ENCODE measurements around the gene TMEM52B. TPM values are rescaled to one million over a fixed set of nuclear protein-coding genes. Genes with fewer than 3 reads are reported as not detected.
A peak's percentile ranks its signal among the peaks of the same experiment; 100 is the strongest.

Gene TMEM52B
- total RNA-seq, 6 experiments from 2014 or later, result 0.06 TPM; not detected in 4

GRCh38 chr12:10235761-10236631 is 57.2 kb downstream of the TMEM52B start:
- Histone ChIP-seq H3K4me1 (no peaks in the 10 kb centered on the region), H3K4me3 (no peak overlapping the region), H3K27me3 (no peaks in the 10 kb centered on the region), H3K36me3 (no peaks in the 10 kb centered on the region), H3K27ac (no peak overlapping the region), H3K9me3 (no peaks in the 10 kb centered on the region)
- DNase-seq (no peak), ATAC-seq (peak; percentile 87 to 88 (median 88))
- 31% methylated on average over 4 of the region's 4 CpGs for WGBS (ENCODE audit: insufficient coverage, low coverage, low lambda C conversion rate, missing lambda C conversion rate)
- intact Hi-C loops (cut with DNase I), result loop anchor here in 1 of 2 donors (10.0 kb wide), 1 partner anchor 329 kb away; no protein-coding TSS in a partner anchor
- no peak for TF ChIP-seq POLR2A (IDR thresholded peaks at IDR 0.05)
- TF ChIP-seq, protein P1, sequence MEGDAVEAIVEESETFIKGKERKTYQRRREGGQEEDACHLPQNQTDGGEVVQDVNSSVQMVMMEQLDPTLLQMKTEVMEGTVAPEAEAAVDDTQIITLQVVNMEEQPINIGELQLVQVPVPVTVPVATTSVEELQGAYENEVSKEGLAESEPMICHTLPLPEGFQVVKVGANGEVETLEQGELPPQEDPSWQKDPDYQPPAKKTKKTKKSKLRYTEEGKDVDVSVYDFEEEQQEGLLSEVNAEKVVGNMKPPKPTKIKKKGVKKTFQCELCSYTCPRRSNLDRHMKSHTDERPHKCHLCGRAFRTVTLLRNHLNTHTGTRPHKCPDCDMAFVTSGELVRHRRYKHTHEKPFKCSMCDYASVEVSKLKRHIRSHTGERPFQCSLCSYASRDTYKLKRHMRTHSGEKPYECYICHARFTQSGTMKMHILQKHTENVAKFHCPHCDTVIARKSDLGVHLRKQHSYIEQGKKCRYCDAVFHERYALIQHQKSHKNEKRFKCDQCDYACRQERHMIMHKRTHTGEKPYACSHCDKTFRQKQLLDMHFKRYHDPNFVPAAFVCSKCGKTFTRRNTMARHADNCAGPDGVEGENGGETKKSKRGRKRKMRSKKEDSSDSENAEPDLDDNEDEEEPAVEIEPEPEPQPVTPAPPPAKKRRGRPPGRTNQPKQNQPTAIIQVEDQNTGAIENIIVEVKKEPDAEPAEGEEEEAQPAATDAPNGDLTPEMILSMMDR (IDR thresholded peaks at IDR 0.05), result peak; percentile 82 to 90 (median 88)

DNA sequence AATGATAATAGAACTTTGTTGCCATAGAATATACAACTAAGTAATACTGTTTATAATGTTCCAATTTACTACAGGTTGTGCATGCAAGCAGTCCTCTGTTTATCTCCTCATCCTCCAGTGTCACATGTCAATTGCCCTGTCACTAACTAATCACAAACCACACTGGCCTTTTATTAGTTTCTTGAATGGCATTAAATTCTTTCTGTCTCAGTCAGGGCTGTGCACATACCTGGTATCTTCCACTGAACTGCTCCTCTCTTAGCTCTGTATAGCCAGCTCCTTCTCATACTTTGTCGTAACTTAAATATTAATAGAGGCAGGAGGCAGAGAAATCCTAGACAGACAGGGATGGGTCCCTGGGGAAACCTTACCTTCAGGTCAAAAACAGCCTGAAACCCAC is 57.9 kb downstream of the TMEM52B start:
- intact Hi-C loops (cut with DNase I), result loop anchor here in 1 of 2 donors (10.0 kb wide), 1 partner anchor 328 kb away; no protein-coding TSS in a partner anchor
- ATAC-seq, result no peak
- DNase-seq, result no peak
- Histone ChIP-seq H3K27me3 (no peaks in the 10 kb centered on the region), H3K27ac (no peak overlapping the region), H3K4me3 (no peak overlapping the region), H3K9me3 (no peaks in the 10 kb centered on the region), H3K4me1 (no peaks in the 10 kb centered on the region), H3K36me3 (no peaks in the 10 kb centered on the region)
- no peak for TF ChIP-seq POLR2A (IDR thresholded peaks at IDR 0.05)
- TF ChIP-seq, protein P1 (IDR thresholded peaks at IDR 0.05), result no peak
- 100% methylated on average over 1 of the region's 1 CpG for WGBS (ENCODE audit: insufficient coverage, low coverage, low lambda C conversion rate, missing lambda C conversion rate)

DNA sequence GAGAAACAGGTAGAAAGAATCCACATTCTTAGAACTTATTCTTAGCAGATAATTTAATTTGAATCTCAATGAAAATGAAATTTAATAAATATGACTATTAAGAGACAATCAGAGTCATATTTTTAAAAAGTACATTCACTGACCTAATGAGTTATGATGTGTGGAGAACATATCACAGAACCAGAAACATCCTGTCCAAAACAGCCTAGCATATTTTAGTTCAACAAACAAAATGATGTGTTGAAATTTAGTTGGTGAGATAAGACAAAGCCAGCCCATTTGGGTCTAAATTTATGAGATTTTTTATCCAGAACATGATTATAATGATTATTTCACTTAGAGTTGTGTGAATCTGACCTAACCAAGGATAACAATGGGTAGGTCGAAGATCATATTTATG is 59.7 kb downstream of the TMEM52B start:
- intact Hi-C loops (cut with DNase I), result loop anchor here in 1 of 2 donors (10.0 kb wide), 1 partner anchor 326 kb away; no protein-coding TSS in a partner anchor
- 86% methylated on average over 1 of the region's 1 CpG for WGBS (ENCODE audit: insufficient coverage, low coverage, low lambda C conversion rate, missing lambda C conversion rate)
- no peaks in the 10 kb centered on the region for H3K36me3 ChIP-seq

DNA sequence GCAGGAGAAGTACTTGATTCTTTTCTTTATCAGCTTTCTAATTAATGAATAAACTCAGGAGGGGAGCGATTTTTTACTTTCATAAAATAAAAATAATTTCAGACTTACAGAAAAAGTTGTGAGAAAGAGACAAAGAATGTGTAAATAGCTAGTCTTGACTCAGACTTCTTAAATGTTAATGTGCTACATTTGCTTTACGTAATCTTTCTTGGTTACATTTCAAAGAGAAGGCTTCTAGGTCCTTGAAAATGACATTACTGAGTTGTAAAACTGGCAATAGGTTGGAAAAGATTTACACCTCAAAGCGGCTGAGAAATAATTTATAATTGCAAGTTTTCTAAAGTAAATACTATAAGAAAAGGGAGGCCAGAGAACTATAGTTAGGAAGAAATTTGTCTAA is 62.5 kb downstream of the TMEM52B start:
- Histone ChIP-seq H3K9me3 (no peaks in the 10 kb centered on the region), H3K4me1 (no peaks in the 10 kb centered on the region), H3K36me3 (no peaks in the 10 kb centered on the region), H3K27ac (no peak overlapping the region), H3K4me3 (no peak overlapping the region), H3K27me3 (no peaks in the 10 kb centered on the region)
- 49% methylated on average over 3 of the region's 3 CpGs for WGBS (ENCODE audit: insufficient coverage, low coverage, low lambda C conversion rate, missing lambda C conversion rate)
- DNase-seq (no peak), ATAC-seq (no peak)
- TF ChIP-seq, protein P1 (IDR thresholded peaks at IDR 0.05), result no peak
- no peak for TF ChIP-seq POLR2A (IDR thresholded peaks at IDR 0.05)
- intact Hi-C loops (cut with DNase I), result no loop called here

More for the DNA sequence above, 59.7 kb downstream of the TMEM52B start:
- no peak for ATAC-seq
- TF ChIP-seq, protein P1 (IDR thresholded peaks at IDR 0.05), result no peak
- TF ChIP-seq POLR2A (IDR thresholded peaks at IDR 0.05), result no peak
- Histone ChIP-seq H3K9me3 (no peaks in the 10 kb centered on the region), H3K4me3 (no peak overlapping the region), H3K27me3 (no peaks in the 10 kb centered on the region), H3K4me1 (no peaks in the 10 kb centered on the region), H3K27ac (no peak overlapping the region)
- no peak for DNase-seq

Other genes starting within 250 kb of the TMEM52B start
- not detected for gene CLEC2A, start 246.7 kb upstream of the TMEM52B start, total RNA-seq
- 1 to 10 TPM in 2 of 6 experiments, under 1 TPM in 4; 0.22 to 2.9 (median 0.99) TPM for gene CLEC12A, start 207.6 kb upstream of the TMEM52B start, total RNA-seq
- 10 to 100 TPM in 3 of 6 experiments, 1 to 10 TPM in 3; 6.8 to 23.5 (median 9.7) TPM for gene CLEC1B, start 179.9 kb upstream of the TMEM52B start, total RNA-seq
- not detected for gene CLEC12B, start 168.4 kb upstream of the TMEM52B start, total RNA-seq
- not detected for gene CLEC9A, start 148.3 kb upstream of the TMEM52B start, total RNA-seq
- gene CLEC1A, start 80.0 kb upstream of the TMEM52B start, total RNA-seq, result 1 to 10 TPM in 2 of 6 experiments, under 1 TPM in 4; 0.49 to 2.5 (median 0.71) TPM
- gene CLEC7A, start 48.8 kb upstream of the TMEM52B start, total RNA-seq, result 1 to 10 TPM; 1.6 to 9.5 (median 3.8) TPM
- gene OLR1, start 6.9 kb upstream of the TMEM52B start, total RNA-seq, result 1 to 10 TPM in 2 of 6 experiments, under 1 TPM in 2, not detected in 2; 0.23 to 3.9 (median 0.77) TPM
- gene GABARAPL1, start 33.8 kb downstream of the TMEM52B start, total RNA-seq, result 100 to 1,000 TPM in 1 of 6 experiments, 10 to 100 TPM in 5; 59.5 to 123 (median 83.4) TPM
- 1 to 10 TPM in 3 of 6 experiments, under 1 TPM in 3; 0.68 to 2.3 (median 1.1) TPM for gene KLRD1, start 128.8 kb downstream of the TMEM52B start, total RNA-seq
- 1 to 10 TPM in 3 of 6 experiments, under 1 TPM in 3; 0.24 to 1.5 (median 1.0) TPM for gene KLRK1, start 211.0 kb downstream of the TMEM52B start, total RNA-seq
- gene KLRC4, start 230.7 kb downstream of the TMEM52B start, total RNA-seq, result under 1 TPM in 1 of 6 experiments, not detected in 5; 0.39 TPM
- gene KLRC3, start 241.6 kb downstream of the TMEM52B start, total RNA-seq, result not detected

Measured in right lobe of liver (tissue), 6 donors.